GM12878 (cell line): Measurements from ENCODE around the gene FXN. TPM values are rescaled to one million over a fixed set of nuclear protein-coding genes. Genes with fewer than 3 reads are reported as not detected.

Source experiments
- ATAC-seq: fragments of 200-7000 bp; cut with Tn5 transposase; 3 replicates; pipeline ENCODE4 v1.9.1; 2020; ENCODE audit warnings: mild to moderate bottlenecking, moderate library complexity
- BruUV-seq: library from RNA; stranded (reverse); fragments of 400-500 nt; replicated peaks from 2 replicates; lab custom pipeline; 2021; lab: Mats Ljungman, UMichigan
- CTCF ChIA-PET: fragments of 300-600 bp; sonication (Branson Sonifier 250); formaldehyde crosslinking; extraction: SDS; loops from one replicate; lab custom pipeline; 2021; ENCODE audit warnings: inconsistent platforms; lab: Yijun Ruan, JAX
- POLR2A ChIA-PET: fragments of 350-600 bp; formaldehyde crosslinking; extraction: SDS; loops from one replicate; lab custom pipeline; 2021; ENCODE audit warnings: inconsistent platforms; lab: Charles Lee
- RAD21 ChIA-PET: fragments of 300-600 bp; sonication (Branson Sonifier 250); formaldehyde crosslinking; loops from one replicate; lab custom pipeline; 2023; ENCODE audit warnings: antibody characterized with exemption; ENCODE audit not compliant: unreplicated experiment; lab: Charles Lee
- SMC1A ChIA-PET: fragments of 300-600 bp; sonication (Branson Sonifier 250); formaldehyde crosslinking; loops from one replicate; lab custom pipeline; 2023; ENCODE audit not compliant: unreplicated experiment, uncharacterized antibody; lab: Charles Lee
- DNase-seq: peaks from one replicate; pipeline ENCODE4 v3.0.0-alpha.2; 2011; ENCODE audit warnings: low read depth, low spot score
- FAIRE-seq: peaks from 3 replicates; lab custom pipeline; 2011; peaks lifted over from hg19 to GRCh38; lab: Jason Lieb, UNC
- H2AFZ ChIP-seq: 2 replicates; pipeline ENCODE4 v1.6.0; 2011; ENCODE audit warnings: low read depth, low read length, control low read depth; ENCODE audit not compliant: control insufficient read depth
- H3K27ac ChIP-seq: 2 replicates; pipeline ENCODE4 v1.5.1; 2011; ENCODE audit warnings: control low read depth; ENCODE audit not compliant: control insufficient read depth, insufficient read depth
- H3K27me3 ChIP-seq, 2 experiments: replicated peaks in 1 of 2; 2 replicates each; pipeline versions ENCODE4 v1.6.0 to v1.6.1; 2011; ENCODE audit warnings: low read length in 1 of 2; ENCODE audit not compliant: control insufficient read depth in 2 of 2, insufficient read depth in 2 of 2
- H3K36me3 ChIP-seq, 2 experiments: 2 replicates each; pipeline ENCODE4 v1.5.1; 2011; ENCODE audit warnings: low read length in 1 of 2; ENCODE audit not compliant: control insufficient read depth in 2 of 2, insufficient read depth in 2 of 2
- H3K4me1 ChIP-seq: 2 replicates; pipeline ENCODE4 v1.6.1; 2011; ENCODE audit warnings: mild to moderate bottlenecking, low read length, moderate library complexity, mixed read lengths; ENCODE audit not compliant: control insufficient read depth, insufficient read depth
- H3K4me2 ChIP-seq: 2 replicates; pipeline ENCODE4 v1.6.0; 2011; ENCODE audit warnings: control low read depth; ENCODE audit not compliant: control insufficient read depth, insufficient read depth
- H3K4me3 ChIP-seq: fragments of 200-600 bp; sonication (generic); 2 replicates; pipeline ENCODE4 v1.5.1; 2016
- H3K79me2 ChIP-seq: 2 replicates; pipeline ENCODE4 v1.6.0; 2011; ENCODE audit warnings: low read length; ENCODE audit not compliant: control insufficient read depth, insufficient read depth
- H3K9ac ChIP-seq: 2 replicates; pipeline ENCODE4 v1.8.0; 2011; ENCODE audit warnings: low read length, control low read depth, mixed read lengths; ENCODE audit not compliant: control insufficient read depth, insufficient read depth
- H3K9me3 ChIP-seq: replicated peaks from 3 replicates; pipeline ENCODE4 v1.5.1; 2011; ENCODE audit warnings: mild to moderate bottlenecking, low read length; ENCODE audit not compliant: control insufficient read depth, insufficient read depth
- H4K20me1 ChIP-seq: 2 replicates; pipeline ENCODE4 v1.6.0; 2011; ENCODE audit not compliant: control insufficient read depth, insufficient read depth
- ATF7 ChIP-seq: fragments of 450-650 bp; IDR thresholded peaks from 2 replicates; pipeline ENCODE4 v1.6.1; 2016; ENCODE audit warnings: low read depth, mild to moderate bottlenecking
- MEF2A ChIP-seq: IDR thresholded peaks from 2 replicates; pipeline ENCODE4 v1.6.1; 2011; ENCODE audit warnings: low read depth, mild to moderate bottlenecking, low read length, moderate library complexity; ENCODE audit not compliant: insufficient read depth
- SMARCA5 ChIP-seq: fragments of 450-650 bp; IDR thresholded peaks from 2 replicates; pipeline ENCODE4 v1.6.1; 2017; ENCODE audit warnings: mild to moderate bottlenecking
- ZBTB40 ChIP-seq: fragments of 450-650 bp; IDR thresholded peaks from 2 replicates; pipeline ENCODE4 v1.6.1; 2016; ENCODE audit warnings: mild to moderate bottlenecking, moderate library complexity, borderline replicate concordance
- WGBS: methylation state at CpG from one replicate; pipeline ENCODE4 v1.1.6; 2016; ENCODE audit warnings: low lambda C conversion rate; ENCODE audit not compliant: insufficient replicate concordance, insufficient coverage; ENCODE audit errors: missing lambda C conversion rate; 5-methylcytosine and 5-hydroxymethylcytosine counted together
- in situ Hi-C: fragments of 300-500 bp; cut with MboI; formaldehyde crosslinking; loops from 9 replicates; pipeline ENCODE4 v1.14.3; 2018; ENCODE audit warnings: mixed read lengths
- intact Hi-C: fragments of 100-400 bp; cut with micrococcal nuclease; formaldehyde crosslinking; loops from one replicate; pipeline ENCODE4 v1.14.2; 2022; ENCODE audit not compliant: unreplicated experiment
- polyA plus RNA-seq, 11 experiments: library from polyadenylated mRNA; depleted of rRNA in 4 of 11; unstranded in 6 of 11; stranded (reverse) in 5 of 11; fragments of >200 nt; fragmentation: Nextera tagmentation in 4 of 11; fragmentation: Illumina TruSeq in 1 of 11; extraction: Ambion mirVana in 4 of 11; extraction: Trizol in 1 of 11; gene quantifications; 1 replicate in 1 of 11; 2 replicates in 10 of 11; pipeline versions ENCODE4 v1.2.1 to v1.2.3, GENCODE V29; 2011 to 2016; ENCODE audit warnings: inconsistent platforms in 2 of 11, missing spikeins in 2 of 11, low read depth in 1 of 11
- total RNA-seq, 4 experiments: library from RNA; depleted of rRNA in 3 of 4; stranded (reverse); fragments of >200 nt in 3 of 4; fragmentation: Illumina TruSeq in 1 of 4; extraction: Trizol in 1 of 4; gene quantifications; 2 replicates each; pipeline versions ENCODE4 v1.2.1 to v1.2.3, GENCODE V29; 2013 to 2021
- TF ChIP-seq, protein P1 (sequence below): fragments of 450-650 bp; IDR thresholded peaks from 2 replicates; pipeline ENCODE4 v1.6.1; 2018; ENCODE audit warnings: borderline replicate concordance, mild to moderate bottlenecking; ENCODE audit not compliant: partially characterized antibody
- TF ChIP-seq, protein P2 (sequence below): fragments of 450-650 bp; IDR thresholded peaks from 2 replicates; pipeline ENCODE4 v1.6.1; 2016; ENCODE audit warnings: mild to moderate bottlenecking

Gene FXN
- total and polyA plus RNA-seq, 10 of the 15 experiments (the other 5 are each of a cell fraction or from before 2014, with no cell fraction given), result 7.3 to 78.0 (median 23.2) TPM

GRCh38 chr9:69023650-69024049 lies 11.9 kb upstream of the FXN start:
- Histone ChIP-seq H3K27ac (no peak overlapping the region), H3K79me2 (no peaks in the 10 kb centered on the region), H3K4me1 (peaks cover 6% of the 10 kb centered on the region), H3K4me3 (no peak overlapping the region), H2AFZ (no peak overlapping the region), H3K9me3 (no peaks in the 10 kb centered on the region), H3K9ac (no peak overlapping the region), H3K27me3 (no peaks in the 10 kb centered on the region), H3K36me3 (no peaks in the 10 kb centered on the region), H4K20me1 (no peaks in the 10 kb centered on the region), H3K4me2 (no peak overlapping the region)
- POLR2A ChIA-PET, result no interaction called here
- RAD21 ChIA-PET, result no interaction called here
- SMC1A ChIA-PET, result no interaction called here
- in situ Hi-C loops (no loop called here), intact Hi-C loops (no loop called here)
- FAIRE-seq (no peak), DNase-seq (no peak), ATAC-seq (no peak)
- CTCF ChIA-PET, result interaction anchor here (0.9 to 1.4 kb wide), 2 partner anchors 22 to 74 kb away, joined by 3 to 4 read pairs; no protein-coding TSS in a partner anchor
- TF ChIP-seq, protein P1, sequence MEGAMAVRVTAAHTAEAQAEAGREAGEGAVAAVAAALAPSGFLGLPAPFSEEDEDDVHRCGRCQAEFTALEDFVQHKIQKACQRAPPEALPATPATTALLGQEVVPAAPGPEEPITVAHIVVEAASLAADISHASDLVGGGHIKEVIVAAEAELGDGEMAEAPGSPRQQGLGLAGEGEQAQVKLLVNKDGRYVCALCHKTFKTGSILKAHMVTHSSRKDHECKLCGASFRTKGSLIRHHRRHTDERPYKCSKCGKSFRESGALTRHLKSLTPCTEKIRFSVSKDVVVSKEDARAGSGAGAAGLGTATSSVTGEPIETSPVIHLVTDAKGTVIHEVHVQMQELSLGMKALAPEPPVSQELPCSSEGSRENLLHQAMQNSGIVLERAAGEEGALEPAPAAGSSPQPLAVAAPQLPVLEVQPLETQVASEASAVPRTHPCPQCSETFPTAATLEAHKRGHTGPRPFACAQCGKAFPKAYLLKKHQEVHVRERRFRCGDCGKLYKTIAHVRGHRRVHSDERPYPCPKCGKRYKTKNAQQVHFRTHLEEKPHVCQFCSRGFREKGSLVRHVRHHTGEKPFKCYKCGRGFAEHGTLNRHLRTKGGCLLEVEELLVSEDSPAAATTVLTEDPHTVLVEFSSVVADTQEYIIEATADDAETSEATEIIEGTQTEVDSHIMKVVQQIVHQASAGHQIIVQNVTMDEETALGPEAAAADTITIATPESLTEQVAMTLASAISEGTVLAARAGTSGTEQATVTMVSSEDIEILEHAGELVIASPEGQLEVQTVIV, result no peak
- no peak for TF ChIP-seq ZBTB40
- no peak for TF ChIP-seq SMARCA5
- TF ChIP-seq MEF2A, result no peak
- TF ChIP-seq, protein P2, sequence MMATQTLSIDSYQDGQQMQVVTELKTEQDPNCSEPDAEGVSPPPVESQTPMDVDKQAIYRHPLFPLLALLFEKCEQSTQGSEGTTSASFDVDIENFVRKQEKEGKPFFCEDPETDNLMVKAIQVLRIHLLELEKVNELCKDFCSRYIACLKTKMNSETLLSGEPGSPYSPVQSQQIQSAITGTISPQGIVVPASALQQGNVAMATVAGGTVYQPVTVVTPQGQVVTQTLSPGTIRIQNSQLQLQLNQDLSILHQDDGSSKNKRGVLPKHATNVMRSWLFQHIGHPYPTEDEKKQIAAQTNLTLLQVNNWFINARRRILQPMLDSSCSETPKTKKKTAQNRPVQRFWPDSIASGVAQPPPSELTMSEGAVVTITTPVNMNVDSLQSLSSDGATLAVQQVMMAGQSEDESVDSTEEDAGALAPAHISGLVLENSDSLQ, result no peak
- no peak for TF ChIP-seq ATF7
- WGBS, result 38% methylated on average over 7 of the region's 7 CpGs
- BruUV-seq, result no TSS peak
